ENCODE measurements around the gene AOPEP.

Gene AOPEP

DNA sequence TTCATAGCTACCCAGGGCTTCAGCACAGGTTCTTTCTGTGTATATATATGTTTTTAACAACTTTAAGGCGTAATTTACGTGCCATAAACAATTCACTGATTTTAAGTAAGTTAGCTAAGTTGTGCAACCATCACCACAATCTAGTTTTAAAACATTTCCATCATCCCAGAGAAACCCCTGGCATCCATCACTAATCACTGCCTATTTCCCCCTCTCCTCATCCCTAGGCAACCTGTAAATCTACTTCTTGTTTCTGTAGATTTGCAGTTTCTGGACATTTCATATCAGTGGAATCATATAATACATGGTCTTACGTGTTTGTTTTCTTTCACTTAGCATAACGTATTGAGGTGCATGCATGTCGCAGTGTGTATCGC lies 299.6 kb downstream of the AOPEP start:
- H3K4me3 ChIP-seq (ENCODE audit: low read depth, low read length) = no peak overlapping the region
- peaks cover 46% of the 10 kb centered on the region for H3K36me3 ChIP-seq
- no peaks in the 10 kb centered on the region for H3K27me3 ChIP-seq
- no peak for DNase-seq
- H3K9me3 ChIP-seq = no peaks in the 10 kb centered on the region
- TF ChIP-seq, protein P1, sequence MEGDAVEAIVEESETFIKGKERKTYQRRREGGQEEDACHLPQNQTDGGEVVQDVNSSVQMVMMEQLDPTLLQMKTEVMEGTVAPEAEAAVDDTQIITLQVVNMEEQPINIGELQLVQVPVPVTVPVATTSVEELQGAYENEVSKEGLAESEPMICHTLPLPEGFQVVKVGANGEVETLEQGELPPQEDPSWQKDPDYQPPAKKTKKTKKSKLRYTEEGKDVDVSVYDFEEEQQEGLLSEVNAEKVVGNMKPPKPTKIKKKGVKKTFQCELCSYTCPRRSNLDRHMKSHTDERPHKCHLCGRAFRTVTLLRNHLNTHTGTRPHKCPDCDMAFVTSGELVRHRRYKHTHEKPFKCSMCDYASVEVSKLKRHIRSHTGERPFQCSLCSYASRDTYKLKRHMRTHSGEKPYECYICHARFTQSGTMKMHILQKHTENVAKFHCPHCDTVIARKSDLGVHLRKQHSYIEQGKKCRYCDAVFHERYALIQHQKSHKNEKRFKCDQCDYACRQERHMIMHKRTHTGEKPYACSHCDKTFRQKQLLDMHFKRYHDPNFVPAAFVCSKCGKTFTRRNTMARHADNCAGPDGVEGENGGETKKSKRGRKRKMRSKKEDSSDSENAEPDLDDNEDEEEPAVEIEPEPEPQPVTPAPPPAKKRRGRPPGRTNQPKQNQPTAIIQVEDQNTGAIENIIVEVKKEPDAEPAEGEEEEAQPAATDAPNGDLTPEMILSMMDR (IDR thresholded peaks at IDR 0.05; ENCODE audit: low read depth, low read length) = no peak
- H3K4me1 ChIP-seq = peaks cover 79% of the 10 kb centered on the region

DNA sequence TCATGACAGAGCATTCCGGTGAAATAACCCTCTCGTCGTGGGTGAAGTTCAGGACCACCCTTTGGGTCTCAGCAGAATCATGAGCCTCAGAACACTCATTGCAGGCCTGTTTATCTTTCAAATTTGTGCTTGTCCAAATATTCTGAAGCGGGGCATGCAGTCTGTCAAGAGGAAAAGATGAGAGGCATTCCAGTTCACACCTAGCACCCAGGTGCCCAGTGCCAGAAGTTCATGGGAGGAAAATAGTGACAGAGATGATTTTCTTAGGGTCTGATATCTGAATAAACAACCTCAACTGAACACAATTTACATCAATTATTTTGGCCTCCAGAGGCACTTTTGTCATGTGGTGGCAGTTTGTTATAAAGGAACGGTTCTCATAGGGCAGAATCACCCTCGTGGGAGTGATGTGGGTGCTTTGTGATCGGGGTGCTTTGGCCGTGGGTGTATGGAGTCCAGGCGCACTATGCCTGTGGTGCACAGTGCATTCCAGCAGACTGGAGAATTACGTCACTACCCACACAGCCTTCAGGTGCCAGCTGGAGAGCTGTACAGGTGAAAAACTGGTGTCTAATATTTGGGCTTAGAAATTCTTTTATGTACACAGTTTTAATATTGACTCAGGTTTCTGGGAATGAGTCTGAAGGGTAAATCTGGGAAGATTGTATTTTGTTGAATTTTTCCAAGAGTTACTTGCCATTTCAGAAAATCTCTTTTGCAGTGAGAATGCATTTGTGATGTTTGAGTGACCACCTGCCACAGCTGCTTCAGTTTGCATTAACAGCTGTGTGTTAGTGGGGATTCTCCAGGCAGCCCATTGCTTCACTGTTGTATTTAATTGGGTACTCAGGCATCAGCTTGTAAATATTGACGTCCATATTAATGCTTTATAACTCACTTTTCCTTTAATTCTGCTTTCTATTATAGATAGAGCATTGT lies 301.7 kb downstream of the AOPEP start:
- TF ChIP-seq, protein P1 (IDR thresholded peaks at IDR 0.05; ENCODE audit: low read depth, low read length) = no peak
- no peaks in the 10 kb centered on the region for H3K9me3 ChIP-seq
- peaks cover 80% of the 10 kb centered on the region for H3K4me1 ChIP-seq
- no peak for DNase-seq
- H3K36me3 ChIP-seq = peaks cover 44% of the 10 kb centered on the region
- H3K4me3 ChIP-seq (ENCODE audit: low read depth, low read length) = no peak overlapping the region
- no peaks in the 10 kb centered on the region for H3K27me3 ChIP-seq

DNA sequence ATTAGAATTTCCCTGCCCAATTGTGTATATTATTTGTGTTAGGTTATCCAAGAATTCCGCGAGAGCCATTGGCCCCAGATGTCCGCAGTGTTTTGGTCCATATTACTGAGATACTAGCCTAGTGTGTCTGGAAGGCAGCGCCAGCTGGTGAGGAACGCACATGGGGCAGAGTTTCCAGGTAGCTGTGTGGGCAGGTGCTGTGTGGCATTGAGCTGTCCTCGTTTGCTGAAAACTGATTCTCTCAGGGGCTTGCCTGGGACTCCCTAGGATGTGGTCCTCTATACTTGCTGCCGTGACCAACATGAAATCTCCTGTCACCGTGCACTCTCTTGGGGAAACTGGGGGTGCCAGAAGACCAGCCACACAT lies 302.3 kb downstream of the AOPEP start:
- no peaks in the 10 kb centered on the region for H3K9me3 ChIP-seq
- no peaks in the 10 kb centered on the region for H3K27me3 ChIP-seq
- DNase-seq = no peak
- H3K4me3 ChIP-seq (ENCODE audit: low read depth, low read length) = no peak overlapping the region
- H3K4me1 ChIP-seq = peaks cover 75% of the 10 kb centered on the region
- TF ChIP-seq, protein P1 (IDR thresholded peaks at IDR 0.05; ENCODE audit: low read depth, low read length) = no peak
- peaks cover 44% of the 10 kb centered on the region for H3K36me3 ChIP-seq

DNA sequence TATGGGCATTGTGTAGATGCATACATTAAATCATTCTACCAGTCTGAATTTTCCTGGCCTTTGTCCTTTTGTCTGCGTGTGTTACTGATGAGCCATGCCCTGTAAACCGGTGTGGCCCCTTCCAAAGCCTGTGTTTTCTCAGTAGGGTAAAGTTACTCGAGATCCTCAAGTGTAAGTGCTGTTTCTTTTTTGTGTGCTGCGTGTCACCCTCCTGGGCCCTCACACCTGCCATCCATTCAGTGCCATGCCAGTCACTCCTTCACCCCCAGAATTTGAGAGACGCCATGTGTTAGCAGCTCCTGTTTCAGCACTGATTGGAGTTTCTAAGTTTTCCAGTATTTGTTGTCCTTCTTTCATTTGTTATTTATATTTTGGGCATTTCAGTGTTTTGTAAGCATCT lies 302.8 kb downstream of the AOPEP start:
- peaks cover 44% of the 10 kb centered on the region for H3K36me3 ChIP-seq

DNA sequence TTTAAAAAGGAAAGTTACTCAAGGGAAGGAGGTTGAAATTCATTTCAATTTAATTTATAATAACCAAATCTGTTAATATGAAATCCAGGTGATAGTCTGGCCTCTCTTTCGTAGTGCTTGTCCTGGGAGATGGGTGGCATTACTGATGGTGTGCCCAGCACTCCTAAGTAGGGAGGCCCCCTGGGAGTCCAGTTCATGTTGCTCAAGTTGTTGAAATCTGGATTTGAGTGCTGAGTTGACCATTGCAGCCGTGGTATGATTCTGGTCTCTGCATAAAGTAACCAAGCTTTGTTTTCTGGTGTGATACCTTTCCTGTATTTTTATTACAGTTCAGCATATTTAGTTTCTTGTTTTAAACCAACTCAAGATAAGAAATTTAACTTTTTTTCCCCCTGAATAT lies 303.2 kb downstream of the AOPEP start:
- H3K4me1 ChIP-seq = peaks cover 66% of the 10 kb centered on the region
- TF ChIP-seq, protein P1 (IDR thresholded peaks at IDR 0.05; ENCODE audit: low read depth, low read length) = no peak
- no peak for DNase-seq
- H3K27me3 ChIP-seq = no peaks in the 10 kb centered on the region
- H3K36me3 ChIP-seq = peaks cover 46% of the 10 kb centered on the region
- H3K4me3 ChIP-seq (ENCODE audit: low read depth, low read length) = no peak overlapping the region
- no peaks in the 10 kb centered on the region for H3K9me3 ChIP-seq

More for the DNA sequence above, 302.8 kb downstream of the AOPEP start:
- Histone ChIP-seq H3K27me3 (no peaks in the 10 kb centered on the region), H3K4me1 (peaks cover 71% of the 10 kb centered on the region), H3K9me3 (no peaks in the 10 kb centered on the region), H3K4me3 (ENCODE audit: low read depth, low read length) (no peak overlapping the region)
- DNase-seq = no peak
- TF ChIP-seq, protein P1 (IDR thresholded peaks at IDR 0.05; ENCODE audit: low read depth, low read length) = no peak

DNA sequence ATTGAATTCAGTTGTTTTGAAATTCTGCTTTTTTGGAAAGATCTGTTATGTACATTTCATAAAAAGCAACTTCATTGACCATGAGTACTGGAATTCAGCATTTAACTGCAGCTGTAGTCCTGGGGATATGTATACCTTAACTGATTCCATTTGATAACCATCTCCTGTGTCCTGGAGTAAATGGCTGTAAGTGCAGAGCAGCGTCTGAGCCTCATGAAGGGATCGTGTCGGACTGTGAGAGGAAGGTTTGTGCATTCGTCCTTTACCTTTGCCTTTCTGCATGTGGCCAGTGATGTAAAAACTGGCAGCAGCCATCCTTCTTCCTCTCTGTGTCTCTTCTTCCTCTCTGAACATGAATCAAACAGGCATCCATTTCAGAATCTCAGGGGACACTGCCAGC lies 303.8 kb downstream of the AOPEP start:
- TF ChIP-seq, protein P1 (IDR thresholded peaks at IDR 0.05; ENCODE audit: low read depth, low read length) = no peak
- Histone ChIP-seq H3K4me3 (ENCODE audit: low read depth, low read length) (no peak overlapping the region), H3K36me3 (peaks cover 49% of the 10 kb centered on the region), H3K4me1 (peaks cover 62% of the 10 kb centered on the region), H3K27me3 (no peaks in the 10 kb centered on the region), H3K9me3 (no peaks in the 10 kb centered on the region)
- DNase-seq = peak; percentile 22
